Measurements from ENCODE around the gene MYORG.
"Not testable (repeated sequence)": the region's sequence is repeated elsewhere in the genome, so short reads cannot be mapped to it uniquely, and the experiment has no call there.

The MYORG gene

GRCh38 chr9:34368796-34369195, 7.9 kb downstream of the MYORG start:
- not testable (repeated sequence) for DNase-seq

DNA sequence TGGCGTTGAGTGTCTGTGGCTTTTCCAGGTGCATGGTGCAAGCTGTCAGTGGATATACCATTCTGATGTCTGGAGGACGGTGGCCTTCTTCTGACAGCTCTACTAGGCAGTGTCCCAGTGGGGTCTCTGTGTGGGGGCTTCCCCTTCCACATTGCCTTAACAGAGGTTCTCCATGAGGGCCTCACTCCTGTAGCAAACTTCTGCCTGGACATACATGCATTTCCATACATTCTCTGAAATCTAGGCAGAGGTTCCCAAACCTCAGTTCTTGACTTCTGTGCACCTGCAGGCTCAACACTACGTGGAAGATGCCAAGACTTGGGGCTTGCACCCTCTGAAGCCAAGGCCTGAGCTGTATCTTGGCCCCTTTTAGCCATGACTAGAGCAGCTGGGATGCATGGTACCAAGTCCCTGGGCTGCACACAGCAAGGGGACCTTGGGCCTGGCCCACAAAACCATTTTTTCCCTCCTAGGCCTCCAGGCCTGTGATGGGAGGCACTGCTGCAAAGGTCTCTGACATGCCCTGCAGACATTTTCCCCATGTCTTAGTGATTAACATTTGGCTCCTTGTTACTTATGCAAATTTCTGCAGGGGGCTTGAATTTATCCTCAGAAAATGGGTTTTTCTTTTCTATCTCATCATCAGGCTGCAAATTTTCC, 8.8 kb downstream of the MYORG start:
- not testable (repeated sequence) for DNase-seq

DNA sequence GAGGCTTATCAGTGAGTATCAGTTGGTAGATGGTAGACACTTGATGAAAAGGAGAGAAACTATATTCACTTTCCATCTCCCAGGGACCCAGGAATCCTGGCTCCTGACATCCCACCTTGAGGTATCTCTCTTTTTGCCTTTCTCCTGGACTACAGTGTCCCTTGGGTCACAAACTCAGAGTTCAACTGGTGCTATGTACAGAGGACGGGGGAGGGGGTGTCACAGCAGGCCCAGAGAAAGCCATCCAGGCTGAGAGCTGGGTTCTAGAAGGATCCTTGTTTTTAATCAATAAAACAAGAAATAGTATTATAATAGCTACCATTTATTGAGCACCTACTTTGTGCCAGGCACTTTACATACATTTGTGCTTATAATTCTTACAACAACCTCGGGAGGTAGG, 10.3 kb downstream of the MYORG start:
- no peak for DNase-seq

- DNase-seq, result no peak
Observed at GRCh38 chr9:34365282-34365681, 11.4 kb downstream of the MYORG start.

GRCh38 chr9:34363619-34364351, 12.9 kb downstream of the MYORG start:
- no peak for DNase-seq

GRCh38 chr9:34362614-34363214, 14.0 kb downstream of the MYORG start:
- no peak for DNase-seq

- not testable (repeated sequence) for DNase-seq
Observed at GRCh38 chr9:34352957-34353356, 23.7 kb downstream of the MYORG start.

DNA sequence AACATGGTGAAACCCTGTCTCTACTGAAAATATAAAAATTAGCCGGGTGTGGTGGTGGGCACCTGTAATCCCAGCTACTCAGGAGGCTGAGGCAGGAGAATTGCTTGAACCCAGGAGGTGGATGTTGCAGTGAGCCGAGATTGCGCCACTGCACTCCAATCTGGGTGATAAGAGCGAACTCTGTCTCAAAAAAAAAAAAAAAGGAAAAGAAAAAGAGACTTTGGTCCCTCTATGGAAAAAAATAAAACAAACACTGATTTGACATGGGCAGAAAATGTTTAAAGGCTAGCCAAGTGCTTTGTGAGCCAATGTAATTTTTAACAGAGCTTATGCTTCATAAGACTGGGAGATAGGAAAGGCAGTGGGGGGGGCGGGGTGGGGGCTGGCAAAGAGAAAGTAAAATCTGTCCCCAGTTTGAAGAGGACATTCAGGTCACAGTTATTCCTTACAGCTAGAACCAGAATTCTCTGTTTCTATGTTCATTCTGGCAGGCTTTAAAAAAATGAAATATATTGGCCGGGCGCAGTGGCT, 24.5 kb downstream of the MYORG start:
- DNase-seq, result not testable (repeated sequence)

DNA sequence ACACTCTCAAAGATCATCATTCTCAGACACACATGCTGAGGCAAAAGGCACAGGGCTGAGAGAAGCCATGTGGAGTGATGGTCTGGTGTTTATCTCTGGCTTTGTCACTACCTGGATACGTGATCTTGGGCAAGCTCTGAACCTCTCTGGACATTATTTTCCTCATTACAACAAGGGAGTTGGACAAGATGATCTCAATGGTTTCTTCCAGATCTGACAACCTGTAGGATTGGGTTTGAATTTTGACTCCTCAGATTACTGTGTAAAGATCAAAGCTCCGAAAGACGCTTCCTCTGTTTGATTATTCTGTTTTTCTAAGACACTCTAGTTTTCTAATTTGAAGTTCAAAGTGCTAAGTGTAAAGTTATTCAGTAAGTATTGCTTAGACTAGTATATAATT, 27.4 kb downstream of the MYORG start:
- DNase-seq, result no peak

DNA sequence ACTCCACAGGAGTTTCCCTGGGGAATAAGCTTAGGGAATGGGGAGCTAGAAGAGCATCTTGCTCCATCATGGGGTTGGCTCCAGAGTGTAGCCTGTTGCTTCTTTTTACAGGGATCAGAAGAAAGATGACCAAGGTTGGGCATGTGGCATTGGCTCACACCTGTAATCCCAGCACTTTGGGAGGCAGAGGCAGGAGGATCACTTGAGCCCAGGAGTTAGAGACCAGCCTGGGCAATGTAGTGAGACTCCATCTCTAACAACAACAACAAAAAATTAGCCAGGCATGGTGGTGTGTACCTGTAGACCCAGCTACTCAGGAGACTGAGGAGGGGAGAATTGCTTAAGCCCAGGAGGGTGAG, 28.9 kb downstream of the MYORG start:
- DNase-seq, result no peak

DNA sequence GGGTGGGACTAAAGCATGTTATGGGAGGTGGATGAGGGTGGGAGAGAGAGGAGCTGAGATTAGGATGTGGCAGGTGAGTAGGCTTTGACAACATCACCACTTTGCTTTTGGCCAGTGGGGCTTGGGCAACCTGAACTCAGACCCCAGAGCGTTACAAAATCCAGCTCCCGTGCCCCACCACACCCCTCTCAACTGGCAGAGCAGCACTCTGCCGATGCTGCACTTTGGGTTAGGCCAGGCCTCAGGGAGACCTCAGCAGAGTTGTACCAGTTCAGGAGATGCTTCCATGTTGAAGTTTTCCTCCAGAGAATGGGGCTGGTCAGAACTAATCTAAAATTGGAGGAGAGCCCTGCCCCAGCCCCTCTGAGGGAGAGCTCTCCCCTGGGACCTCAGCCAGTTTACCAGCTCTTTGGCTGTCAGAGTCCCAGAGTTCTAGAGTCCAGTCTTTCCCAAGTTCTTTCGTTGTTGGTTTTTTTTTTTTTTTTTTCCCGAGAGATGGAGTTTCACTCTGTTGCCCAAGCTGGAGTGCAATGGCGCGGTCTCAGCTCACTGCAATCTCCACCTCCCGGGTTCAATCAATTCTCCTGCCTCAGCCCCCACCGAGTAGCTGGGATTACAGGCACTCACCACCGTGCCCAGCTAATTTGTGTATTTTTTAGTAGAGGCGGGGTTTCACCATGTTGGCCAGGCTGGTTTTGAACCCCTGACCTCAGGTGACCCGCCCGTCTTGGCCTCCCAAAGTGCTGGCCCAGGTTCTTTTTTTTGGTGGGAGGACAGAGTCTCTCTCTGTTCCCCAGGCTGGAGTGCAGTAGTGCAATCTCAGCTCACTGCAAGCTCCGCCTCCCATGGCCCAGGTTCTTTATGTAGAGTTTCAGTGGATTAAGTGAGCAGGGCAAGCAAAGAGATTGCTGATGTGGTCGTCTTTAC, 29.6 kb downstream of the MYORG start:
- no peak for DNase-seq

- DNase-seq, result no peak
Observed at GRCh38 chr9:34343605-34344004, 33.1 kb downstream of the MYORG start.

DNA sequence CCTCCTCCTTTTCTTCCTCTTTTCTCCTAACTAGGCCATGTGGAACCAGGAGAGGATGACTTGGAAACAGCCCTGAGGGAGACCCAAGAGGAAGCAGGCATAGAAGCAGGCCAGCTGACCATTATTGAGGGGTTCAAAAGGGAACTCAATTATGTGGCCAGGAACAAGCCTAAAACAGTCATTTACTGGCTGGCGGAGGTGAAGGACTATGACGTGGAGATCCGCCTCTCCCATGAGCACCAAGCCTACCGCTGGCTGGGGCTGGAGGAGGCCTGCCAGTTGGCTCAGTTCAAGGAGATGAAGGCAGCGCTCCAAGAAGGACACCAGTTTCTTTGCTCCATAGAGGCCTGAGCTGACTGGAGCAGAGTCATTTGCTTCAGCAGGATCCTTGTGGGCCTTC, 33.6 kb downstream of the MYORG start:
- DNase-seq, result no peak

DNA sequence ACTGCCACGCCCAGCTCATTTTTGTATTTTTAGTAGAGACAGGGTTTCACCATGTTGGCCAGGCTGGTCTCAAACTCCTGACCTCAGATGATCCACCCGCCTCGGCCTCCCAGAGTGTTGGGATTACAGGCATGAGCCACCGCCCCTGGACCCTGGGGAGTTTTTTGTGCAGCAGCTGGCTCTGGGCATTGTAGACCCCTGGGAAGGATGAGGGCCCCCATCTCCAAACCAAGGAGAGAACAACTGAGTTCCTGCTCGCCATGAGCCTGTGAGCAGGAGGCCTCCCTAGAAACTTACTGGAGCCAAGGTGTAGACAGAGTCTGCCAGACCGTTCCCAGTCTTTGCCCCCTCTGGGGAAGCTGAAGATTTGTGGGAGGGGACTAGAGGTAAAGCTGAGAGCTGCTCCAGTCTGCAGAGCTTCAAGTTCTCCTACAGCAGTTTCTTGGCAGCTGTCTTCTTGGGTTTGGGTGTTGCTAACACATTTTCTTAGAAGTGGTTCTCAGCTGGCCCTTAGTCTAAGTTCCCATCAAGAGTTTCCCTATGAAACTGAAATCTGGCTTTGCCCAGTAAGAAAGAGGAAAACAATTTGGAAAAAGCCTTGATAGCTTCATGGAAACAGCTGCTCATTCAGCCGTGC, 34.9 kb downstream of the MYORG start:
- no peak for DNase-seq

DNA sequence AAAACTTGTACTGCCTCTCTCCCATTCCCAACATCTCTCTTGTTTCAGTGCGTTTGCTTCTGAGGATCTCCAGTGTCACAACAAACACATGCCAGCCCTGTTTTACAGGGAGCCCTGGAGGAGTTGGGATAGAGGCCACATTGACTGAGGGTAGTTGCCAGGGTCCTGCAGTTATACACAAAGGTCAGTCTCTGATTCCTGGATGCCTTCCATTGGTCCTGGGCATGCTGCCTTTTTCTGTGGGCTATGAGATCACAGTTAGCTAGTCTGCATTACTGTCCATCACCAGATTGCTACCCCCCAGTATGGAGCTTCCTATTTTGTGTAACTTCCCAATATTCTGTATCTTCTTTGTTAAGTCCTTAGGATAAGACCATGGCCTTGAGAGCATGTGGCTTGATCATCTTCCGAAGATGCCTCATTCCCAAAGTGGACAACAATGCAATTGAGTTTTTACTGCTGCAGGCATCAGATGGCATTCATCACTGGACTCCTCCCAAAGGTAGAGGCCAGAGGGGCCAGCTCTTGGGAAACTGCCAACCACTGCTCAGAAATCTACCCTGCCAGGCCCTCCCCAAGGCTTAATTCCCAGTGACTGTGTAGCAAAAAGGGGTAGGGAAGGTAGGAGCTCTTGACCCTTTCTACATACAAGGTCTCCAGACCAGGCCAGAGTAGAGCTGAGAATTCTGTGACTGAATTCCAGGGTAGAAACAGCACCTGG, 37.9 kb downstream of the MYORG start:
- DNase-seq, result no peak

- not testable (repeated sequence) for DNase-seq
Observed at GRCh38 chr9:34338079-34338478, 38.6 kb downstream of the MYORG start.

DNA sequence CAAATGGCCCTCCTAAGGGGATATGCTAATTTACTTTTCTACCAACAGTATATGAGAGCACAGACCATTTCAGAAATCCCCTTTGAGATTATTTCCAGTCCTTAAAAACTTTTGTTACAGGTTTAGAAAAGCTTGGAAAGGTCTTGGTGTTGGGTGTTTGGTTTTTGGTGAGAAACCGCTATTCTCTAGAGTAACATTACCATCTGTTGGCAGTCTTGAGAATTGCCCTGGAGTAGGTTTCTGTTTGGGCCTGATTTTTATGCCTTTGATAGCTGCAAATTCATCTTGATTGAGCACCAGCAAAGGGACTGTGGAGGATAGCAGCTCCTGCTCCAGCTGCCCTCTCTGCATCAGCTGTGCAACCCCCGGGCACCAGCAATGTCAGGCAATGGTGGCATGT, 39.3 kb downstream of the MYORG start:
- DNase-seq, result no peak

DNA sequence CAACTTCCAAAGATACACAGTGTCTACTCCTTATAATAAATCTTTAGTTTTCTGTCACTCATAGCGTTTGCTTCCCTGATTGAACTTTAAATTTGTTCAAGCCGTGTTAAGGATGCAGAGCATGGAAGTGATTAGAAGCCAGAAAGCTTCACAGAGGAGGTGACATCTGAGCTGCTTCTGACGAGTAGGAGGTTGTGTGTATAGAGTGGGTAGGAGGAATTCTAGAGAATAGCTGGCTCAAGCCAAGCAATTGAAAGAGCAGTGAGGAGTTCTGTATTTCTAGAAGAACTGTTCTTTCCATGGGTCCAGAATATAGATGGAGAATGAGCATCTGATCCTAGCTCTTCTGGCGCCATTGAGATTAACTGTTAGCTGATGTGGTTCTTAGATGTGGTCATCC, 41.3 kb downstream of the MYORG start:
- no peak for DNase-seq

DNA sequence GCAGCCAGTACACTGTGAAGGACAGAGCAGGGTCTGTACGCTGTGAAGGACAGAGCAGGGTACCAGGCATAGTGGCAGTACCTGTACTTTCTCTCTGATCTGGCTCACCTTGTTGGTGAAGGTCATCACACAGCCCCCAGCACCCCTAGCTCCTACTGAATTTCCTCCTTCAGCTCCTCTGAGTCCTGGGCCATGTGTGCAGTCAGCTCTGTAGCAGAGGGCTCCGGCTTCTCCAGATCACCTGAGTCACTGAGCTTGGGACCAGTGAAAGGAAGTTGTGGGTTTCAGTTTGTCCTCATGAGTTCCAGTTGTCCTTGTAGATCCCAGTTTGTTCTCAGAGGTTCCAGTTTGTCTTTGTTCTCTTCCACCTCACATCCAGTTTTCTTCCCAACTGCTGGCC, 41.8 kb downstream of the MYORG start:
- DNase-seq, result no peak

GRCh38 chr9:34334337-34334824, 42.3 kb downstream of the MYORG start:
- no peak for DNase-seq

DNA sequence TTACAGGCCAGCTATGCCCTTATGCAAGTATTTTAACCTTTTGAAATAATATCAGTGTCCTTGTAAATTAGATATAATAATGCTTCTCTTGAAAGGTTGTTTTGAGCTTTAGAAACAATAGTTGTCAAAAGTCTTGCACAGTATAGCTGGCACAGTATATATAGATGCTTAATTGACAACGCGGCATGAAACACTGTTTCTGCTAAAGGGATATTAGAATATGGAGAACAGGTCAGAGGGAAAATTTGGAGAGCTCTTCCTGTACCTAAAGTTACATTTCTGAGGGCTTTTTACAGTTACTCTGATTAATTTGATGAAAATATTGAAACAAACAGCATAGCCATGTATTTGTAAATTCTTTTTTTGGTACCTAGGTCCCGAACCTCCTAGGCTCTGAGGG, 42.9 kb downstream of the MYORG start:
- no peak for DNase-seq
